ENCODE data around the gene SPATA32.
A peak's percentile ranks its signal among the peaks of the same experiment; 100 is the strongest.

The SPATA32 gene

GRCh38 chr17:45246338-45246737 lies 15.6 kb downstream of the SPATA32 start:
- DNase-seq = no peak

- no peak for DNase-seq
These were observed 16.9 kb downstream of the SPATA32 start for GRCh38 chr17:45244725-45245656.

GRCh38 chr17:45243750-45244149 lies 18.1 kb downstream of the SPATA32 start:
- DNase-seq = no peak

- DNase-seq = no peak
These were observed 19.9 kb downstream of the SPATA32 start for GRCh38 chr17:45242029-45242414.

- DNase-seq = no peak
These were observed 20.4 kb downstream of the SPATA32 start for GRCh38 chr17:45241328-45242028.

GRCh38 chr17:45240905-45241327 lies 21.0 kb downstream of the SPATA32 start:
- no peak for DNase-seq

GRCh38 chr17:45238155-45238774 lies 23.6 kb downstream of the SPATA32 start:
- DNase-seq = no peak

- DNase-seq = no peak
These were observed 24.2 kb downstream of the SPATA32 start for GRCh38 chr17:45237686-45238085.

GRCh38 chr17:45236282-45236606 lies 25.6 kb downstream of the SPATA32 start:
- DNase-seq = no peak

- DNase-seq = peak; percentile 86 to 87
These were observed 26.2 kb downstream of the SPATA32 start for GRCh38 chr17:45235416-45236281.

- peak; percentile 47 to 54 for DNase-seq
These were observed 27.1 kb downstream of the SPATA32 start for GRCh38 chr17:45234641-45235415.

- DNase-seq = no peak
These were observed 28.4 kb downstream of the SPATA32 start for GRCh38 chr17:45233423-45233924.

- DNase-seq = no peak
These were observed 29.1 kb downstream of the SPATA32 start for GRCh38 chr17:45232514-45233422.

- DNase-seq = peak; percentile 44 to 58
These were observed 30.3 kb downstream of the SPATA32 start for GRCh38 chr17:45231481-45232116.

GRCh38 chr17:45230787-45231480 lies 31.0 kb downstream of the SPATA32 start:
- peak in 1 of 2 experiments; percentile 41 for DNase-seq

- no peak for DNase-seq
These were observed 31.5 kb downstream of the SPATA32 start for GRCh38 chr17:45230410-45230786.

- peak; percentile 67 to 79 for DNase-seq
These were observed 32.0 kb downstream of the SPATA32 start for GRCh38 chr17:45229681-45230409.

- peak; percentile 93 to 97 for DNase-seq
These were observed 32.9 kb downstream of the SPATA32 start for GRCh38 chr17:45228763-45229539.

Measured in activated CD4-positive, alpha-beta T cell treated with anti-CD3 and anti-CD28 coated beads, Interleukin-2, amount 50 U/mL, for 48 hours (primary cell).